CD14-positive monocyte (primary cell): ENCODE results near the gene SAFB2. TPM values are rescaled to one million over a fixed set of nuclear protein-coding genes. Genes with fewer than 3 reads are reported as not detected.
A peak's percentile ranks its signal among the peaks of the same experiment; 100 is the strongest.

ENCODE experiments used
- DNase-seq, 3 donors: peaks; one replicate each; pipeline ENCODE4 v3.0.0-alpha.2; 2011 to 2022
- H2AFZ ChIP-seq: 2 replicates; pipeline ENCODE4 v1.6.0; 2012; ENCODE audit warnings: mild to moderate bottlenecking, low read depth, low read length, inconsistent platforms; ENCODE audit not compliant: insufficient read depth, poor library complexity, severe bottlenecking
- H3K27ac ChIP-seq, 2 donors: 1 replicate in 1 of 2; 2 replicates in 1 of 2; pipeline ENCODE4 v1.5.1; 2012 to 2013; ENCODE audit warnings: low read length in 2 of 2, control low read depth in 1 of 2, inconsistent platforms in 1 of 2, low read depth in 1 of 2, mild to moderate bottlenecking in 1 of 2
- H3K27me3 ChIP-seq, 2 donors: one replicate each; pipeline versions ENCODE4 v1.6.0 to v1.6.1; 2011 to 2013; ENCODE audit warnings: low read length in 2 of 2; ENCODE audit not compliant: control insufficient read depth in 2 of 2, insufficient read depth in 2 of 2
- H3K36me3 ChIP-seq, 2 donors: replicated peaks in 1 of 2; 1 replicate in 1 of 2; 2 replicates in 1 of 2; pipeline versions ENCODE4 v1.5.1 to v1.6.1; 2012 to 2013; ENCODE audit warnings: low read length in 2 of 2, control low read depth in 1 of 2, inconsistent platforms in 1 of 2, mild to moderate bottlenecking in 1 of 2; ENCODE audit not compliant: insufficient read depth in 2 of 2, control insufficient read depth in 1 of 2
- H3K4me1 ChIP-seq, 2 donors: 1 replicate in 1 of 2; 2 replicates in 1 of 2; pipeline versions ENCODE4 v1.5.1 to v1.6.1; 2012 to 2013; ENCODE audit warnings: low read length in 2 of 2, control low read depth in 1 of 2, inconsistent platforms in 1 of 2, mild to moderate bottlenecking in 1 of 2, moderate library complexity in 1 of 2; ENCODE audit not compliant: insufficient read depth in 2 of 2, control insufficient read depth in 1 of 2
- H3K4me2 ChIP-seq: replicated peaks from 2 replicates; pipeline ENCODE3; 2012; ENCODE audit warnings: low read length, moderate library complexity, mild to moderate bottlenecking; ENCODE audit not compliant: poor library complexity, severe bottlenecking; ENCODE audit errors: extremely low read depth
- H3K4me3 ChIP-seq, 3 experiments: fragments of 200-600 bp in 1 of 3; sonication (generic) in 1 of 3; replicated peaks in 1 of 3; 1 replicate in 2 of 3; 2 replicates in 1 of 3; pipeline ENCODE4 v1.5.1; 2011 to 2013; ENCODE audit warnings: low read length in 3 of 3, mild to moderate bottlenecking in 3 of 3, control low read depth in 2 of 3, low read depth in 2 of 3, inconsistent platforms in 1 of 3, moderate library complexity in 1 of 3
- H3K79me2 ChIP-seq: 2 replicates; pipeline ENCODE4 v1.6.0; 2012; ENCODE audit warnings: mild to moderate bottlenecking, control low read depth, inconsistent platforms, low read length, moderate library complexity; ENCODE audit not compliant: insufficient read depth
- H3K9ac ChIP-seq: 2 replicates; pipeline ENCODE4 v1.6.0; 2017; ENCODE audit warnings: low read length, mild to moderate bottlenecking; ENCODE audit not compliant: insufficient read depth, poor library complexity, severe bottlenecking
- H3K9me3 ChIP-seq, 2 donors: replicated peaks in 1 of 2; 1 replicate in 1 of 2; 2 replicates in 1 of 2; pipeline versions ENCODE4 v1.5.1 to v1.6.1; 2012 to 2013; ENCODE audit warnings: low read length in 2 of 2, control low read depth in 1 of 2; ENCODE audit not compliant: control insufficient read depth in 1 of 2, insufficient read depth in 1 of 2
- H4K20me1 ChIP-seq: 2 replicates; pipeline ENCODE4 v1.6.0; 2012; ENCODE audit warnings: mild to moderate bottlenecking, low read length, control low read depth, moderate library complexity; ENCODE audit not compliant: insufficient read depth
- H3K27ac Mint-ChIP-seq, 7 donors: one replicate each; pipeline ENCODE4 v1.8.0; 2020; ENCODE audit warnings: mild to moderate bottlenecking in 7 of 7, mixed read lengths in 7 of 7, moderate library complexity in 6 of 7, inconsistent platforms in 2 of 7
- H3K27me3 Mint-ChIP-seq, 3 donors: one replicate each; pipeline ENCODE4 v1.8.0; 2021 to 2022; ENCODE audit warnings: low read depth in 3 of 3, mild to moderate bottlenecking in 3 of 3, mixed read lengths in 3 of 3, moderate library complexity in 3 of 3, inconsistent platforms in 1 of 3
- H3K36me3 Mint-ChIP-seq, 2 donors: one replicate each; pipeline ENCODE4 v1.8.0; 2020; ENCODE audit warnings: mixed read lengths in 2 of 2, inconsistent platforms in 1 of 2, mild to moderate bottlenecking in 1 of 2
- H3K4me1 Mint-ChIP-seq: one replicate; pipeline ENCODE4 v1.8.0; 2020; ENCODE audit warnings: mild to moderate bottlenecking, mixed read lengths
- H3K4me3 Mint-ChIP-seq, 2 donors: one replicate each; pipeline ENCODE4 v1.8.0; 2020; ENCODE audit warnings: mild to moderate bottlenecking in 2 of 2, mixed read lengths in 2 of 2, moderate library complexity in 1 of 2
- H3K9me3 Mint-ChIP-seq, 7 donors: one replicate each; pipeline ENCODE4 v1.8.0; 2020 to 2022; ENCODE audit warnings: mixed read lengths in 7 of 7, mild to moderate bottlenecking in 6 of 7, moderate library complexity in 6 of 7, inconsistent platforms in 2 of 7
- WGBS: methylation state at CpG from one replicate; pipeline ENCODE4 v1.1.5; 2013; ENCODE audit warnings: missing lambda C conversion rate; ENCODE audit not compliant: insufficient coverage; 5-methylcytosine and 5-hydroxymethylcytosine counted together
- intact Hi-C, 2 donors: fragments of 100-400 bp; cut with micrococcal nuclease; formaldehyde crosslinking; loops; one replicate each; pipeline versions ENCODE4 v1.15.0 to v1.15.1; 2023
- polyA plus RNA-seq, 3 donors: library from polyadenylated mRNA; depleted of rRNA in 1 of 3; unstranded in 2 of 3; stranded (reverse) in 1 of 3; fragments of 300-500 nt in 2 of 3; fragments of >200 nt in 1 of 3; fragmentation: Illumina TruSeq in 2 of 3; gene quantifications; 1 replicate in 2 of 3; 2 replicates in 1 of 3; pipeline ENCODE4 v1.2.3, GENCODE V29; 2012 to 2021
- TF ChIP-seq, protein P1 (sequence below): fragments of 200-600 bp; IDR thresholded peaks from one replicate; pipeline ENCODE4 v1.8.0; 2022; ENCODE audit warnings: antibody characterized with exemption, mild to moderate bottlenecking

SAFB2 gene
- polyA plus RNA-seq, 3 donors, result 7.5 to 53.4 (median 14.7) TPM

DNA sequence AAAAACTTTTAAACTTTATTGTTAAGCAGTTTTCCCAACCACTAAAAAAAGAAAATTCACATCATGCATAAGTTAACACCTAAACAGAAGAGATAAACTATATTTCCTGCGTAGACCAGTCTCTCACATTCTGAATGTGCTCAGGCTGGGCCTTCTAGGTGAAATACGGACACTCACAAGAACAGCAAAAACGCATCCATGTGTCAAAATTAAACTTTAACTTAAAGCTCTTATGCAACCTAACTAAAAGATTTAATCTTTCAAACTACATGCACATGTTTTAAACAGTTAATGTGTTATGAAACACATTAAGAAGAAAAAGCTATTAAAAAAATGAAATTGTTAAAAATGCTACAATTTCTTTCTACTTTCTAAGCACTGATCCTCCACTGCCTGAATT, 2.6 kb downstream of the SAFB2 start:
- H3K27ac ChIP-seq, result peak overlapping the region in 1 of 2 donors; percentile 6
- WGBS, result no CpG with 5 or more reads among the region's 3 CpGs
- Mint-ChIP-seq H3K4me3 (no peak overlapping the region), H3K27me3 (no peaks in the 10 kb centered on the region), H3K27ac (peak overlapping the region in 1 of 7 donors; percentile 33), H3K9me3 (peaks cover 0 to 7% (median 0%) of the 10 kb centered on the region in 7 donors), H3K36me3 (peaks cover 56 to 62% of the 10 kb centered on the region in 2 donors), H3K4me1 (peaks cover 32% of the 10 kb centered on the region)
- no peak overlapping the region for H3K4me3 ChIP-seq
- no peaks in the 10 kb centered on the region for H3K27me3 ChIP-seq
- H3K4me2 ChIP-seq, result no peak overlapping the region
- no peak overlapping the region for H2AFZ ChIP-seq
- no peak overlapping the region for H3K9ac ChIP-seq
- peaks cover 26 to 39% of the 10 kb centered on the region in 2 donors for H3K4me1 ChIP-seq
- no peak for DNase-seq
- no peaks in the 10 kb centered on the region for H3K9me3 ChIP-seq
- peaks cover 92% of the 10 kb centered on the region for H3K79me2 ChIP-seq
- peaks cover 77% of the 10 kb centered on the region for H4K20me1 ChIP-seq
- intact Hi-C loops, result loop anchor here in 1 of 2 donors (2.0 kb wide), 1 partner anchor 67 kb away; no protein-coding TSS in a partner anchor
- H3K36me3 ChIP-seq, result peaks cover 53 to 65% of the 10 kb centered on the region in 2 donors
- TF ChIP-seq, protein P1, sequence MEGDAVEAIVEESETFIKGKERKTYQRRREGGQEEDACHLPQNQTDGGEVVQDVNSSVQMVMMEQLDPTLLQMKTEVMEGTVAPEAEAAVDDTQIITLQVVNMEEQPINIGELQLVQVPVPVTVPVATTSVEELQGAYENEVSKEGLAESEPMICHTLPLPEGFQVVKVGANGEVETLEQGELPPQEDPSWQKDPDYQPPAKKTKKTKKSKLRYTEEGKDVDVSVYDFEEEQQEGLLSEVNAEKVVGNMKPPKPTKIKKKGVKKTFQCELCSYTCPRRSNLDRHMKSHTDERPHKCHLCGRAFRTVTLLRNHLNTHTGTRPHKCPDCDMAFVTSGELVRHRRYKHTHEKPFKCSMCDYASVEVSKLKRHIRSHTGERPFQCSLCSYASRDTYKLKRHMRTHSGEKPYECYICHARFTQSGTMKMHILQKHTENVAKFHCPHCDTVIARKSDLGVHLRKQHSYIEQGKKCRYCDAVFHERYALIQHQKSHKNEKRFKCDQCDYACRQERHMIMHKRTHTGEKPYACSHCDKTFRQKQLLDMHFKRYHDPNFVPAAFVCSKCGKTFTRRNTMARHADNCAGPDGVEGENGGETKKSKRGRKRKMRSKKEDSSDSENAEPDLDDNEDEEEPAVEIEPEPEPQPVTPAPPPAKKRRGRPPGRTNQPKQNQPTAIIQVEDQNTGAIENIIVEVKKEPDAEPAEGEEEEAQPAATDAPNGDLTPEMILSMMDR, result no peak

DNA sequence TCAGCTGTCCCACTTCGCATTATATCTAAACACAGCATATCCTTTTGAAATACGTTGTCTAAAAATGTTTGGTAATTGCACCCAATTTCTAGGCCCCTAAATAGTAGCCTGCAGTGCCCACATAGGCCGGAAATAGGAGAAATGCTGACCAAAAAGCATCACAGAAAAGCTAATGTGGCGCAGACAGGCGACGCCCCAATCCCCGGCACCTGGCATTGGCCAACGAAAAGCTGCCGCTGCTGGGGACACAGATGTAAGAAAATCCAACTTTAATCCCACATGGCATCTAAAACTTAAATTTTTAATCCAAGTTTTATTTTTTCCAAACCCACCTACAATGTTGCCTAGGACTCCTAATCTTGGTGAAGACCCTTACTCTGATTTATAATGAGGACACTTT, 4.0 kb downstream of the SAFB2 start:
- H3K4me1 Mint-ChIP-seq, result peaks cover 23% of the 10 kb centered on the region
- Histone ChIP-seq H2AFZ (no peak overlapping the region), H3K9ac (no peak overlapping the region), H3K4me2 (no peak overlapping the region), H3K9me3 (no peaks in the 10 kb centered on the region), H3K36me3 (peaks cover 67 to 79% of the 10 kb centered on the region in 2 donors), H3K4me1 (peaks cover 14 to 25% of the 10 kb centered on the region in 2 donors), H3K4me3 (no peak overlapping the region), H3K27me3 (no peaks in the 10 kb centered on the region), H4K20me1 (peaks cover 77% of the 10 kb centered on the region), H3K27ac (peak overlapping the region in 1 of 2 donors; percentile 38), H3K79me2 (peaks cover 88% of the 10 kb centered on the region)
- WGBS, result 92% methylated on average over 7 of the region's 9 CpGs
- H3K27me3 Mint-ChIP-seq, result no peaks in the 10 kb centered on the region
- peaks cover 68 to 75% of the 10 kb centered on the region in 2 donors for H3K36me3 Mint-ChIP-seq
- H3K9me3 Mint-ChIP-seq, result peaks cover 0 to 5% (median 0%) of the 10 kb centered on the region in 7 donors
- DNase-seq, result no peak
- TF ChIP-seq, protein P1, result no peak
- peak overlapping the region in 1 of 7 donors; percentile 15 for H3K27ac Mint-ChIP-seq
- intact Hi-C loops, result no loop called here
- no peak overlapping the region for H3K4me3 Mint-ChIP-seq
